Tongue (tissue), 2 donors: ENCODE data around the gene MMEL1. TPM values are rescaled to one million over a fixed set of nuclear protein-coding genes. Genes with fewer than 3 reads are reported as not detected.
"Not testable (repeated sequence)": the region's sequence is repeated elsewhere in the genome, so short reads cannot be mapped to it uniquely, and the experiment has no call there.

Source experiments
- DNase-seq: peaks from one replicate; pipeline ENCODE4 v3.0.0-alpha.2; 2015
- total RNA-seq: library from RNA; depleted of rRNA; stranded (reverse); fragments of >200 nt; gene quantifications from one replicate; pipeline ENCODE4 v1.2.3, GENCODE V29; 2014

MMEL1 gene, protein sequence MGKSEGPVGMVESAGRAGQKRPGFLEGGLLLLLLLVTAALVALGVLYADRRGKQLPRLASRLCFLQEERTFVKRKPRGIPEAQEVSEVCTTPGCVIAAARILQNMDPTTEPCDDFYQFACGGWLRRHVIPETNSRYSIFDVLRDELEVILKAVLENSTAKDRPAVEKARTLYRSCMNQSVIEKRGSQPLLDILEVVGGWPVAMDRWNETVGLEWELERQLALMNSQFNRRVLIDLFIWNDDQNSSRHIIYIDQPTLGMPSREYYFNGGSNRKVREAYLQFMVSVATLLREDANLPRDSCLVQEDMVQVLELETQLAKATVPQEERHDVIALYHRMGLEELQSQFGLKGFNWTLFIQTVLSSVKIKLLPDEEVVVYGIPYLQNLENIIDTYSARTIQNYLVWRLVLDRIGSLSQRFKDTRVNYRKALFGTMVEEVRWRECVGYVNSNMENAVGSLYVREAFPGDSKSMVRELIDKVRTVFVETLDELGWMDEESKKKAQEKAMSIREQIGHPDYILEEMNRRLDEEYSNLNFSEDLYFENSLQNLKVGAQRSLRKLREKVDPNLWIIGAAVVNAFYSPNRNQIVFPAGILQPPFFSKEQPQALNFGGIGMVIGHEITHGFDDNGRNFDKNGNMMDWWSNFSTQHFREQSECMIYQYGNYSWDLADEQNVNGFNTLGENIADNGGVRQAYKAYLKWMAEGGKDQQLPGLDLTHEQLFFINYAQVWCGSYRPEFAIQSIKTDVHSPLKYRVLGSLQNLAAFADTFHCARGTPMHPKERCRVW
- total RNA-seq = not detected

DNA sequence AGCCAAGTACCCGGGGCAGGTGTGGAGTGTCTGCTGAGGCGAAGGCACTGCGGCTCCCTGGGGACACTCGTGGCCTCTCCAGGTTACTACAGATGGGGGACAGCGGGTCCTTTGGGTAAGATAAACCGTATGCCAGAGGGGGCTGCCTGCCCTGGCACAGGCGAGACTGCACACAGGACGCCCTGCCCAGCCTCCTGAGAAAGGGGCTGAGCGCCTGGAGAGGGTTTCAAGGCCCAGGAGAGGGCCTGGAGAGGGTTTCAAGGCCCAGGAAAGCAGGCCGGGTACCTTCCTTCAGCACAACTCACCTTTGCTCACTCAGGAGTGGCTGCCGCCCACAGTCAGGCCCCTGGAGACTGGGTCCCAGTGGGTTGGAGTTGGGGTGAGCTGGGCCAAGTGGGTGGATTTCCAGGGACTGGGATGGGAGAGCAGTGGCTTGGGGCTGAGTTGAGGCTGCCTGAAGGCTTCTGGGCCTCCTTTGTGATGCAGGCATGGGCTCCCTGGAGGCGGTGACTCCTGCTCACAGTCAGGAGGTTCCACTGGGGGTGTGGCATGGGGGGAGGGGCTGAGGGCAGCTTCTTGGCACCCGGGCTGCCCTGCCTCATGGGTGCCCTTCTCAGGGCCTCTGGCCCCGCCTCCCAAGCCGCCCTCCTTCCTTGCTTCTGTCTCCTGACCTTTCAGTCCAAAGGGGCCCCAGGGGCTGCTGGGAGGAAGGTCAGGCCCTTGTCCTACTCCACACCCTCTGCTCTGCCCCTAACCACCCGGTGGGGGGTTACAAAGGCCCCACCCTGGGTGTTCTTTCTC lies at the start of gene MMEL1:
Gene MMEL1 (minus strand): TSS at position 456 of the 801 bp plus-strand sequence. CDS start 3,532 bp downstream, outside the sequence.
- no peak for DNase-seq

DNA sequence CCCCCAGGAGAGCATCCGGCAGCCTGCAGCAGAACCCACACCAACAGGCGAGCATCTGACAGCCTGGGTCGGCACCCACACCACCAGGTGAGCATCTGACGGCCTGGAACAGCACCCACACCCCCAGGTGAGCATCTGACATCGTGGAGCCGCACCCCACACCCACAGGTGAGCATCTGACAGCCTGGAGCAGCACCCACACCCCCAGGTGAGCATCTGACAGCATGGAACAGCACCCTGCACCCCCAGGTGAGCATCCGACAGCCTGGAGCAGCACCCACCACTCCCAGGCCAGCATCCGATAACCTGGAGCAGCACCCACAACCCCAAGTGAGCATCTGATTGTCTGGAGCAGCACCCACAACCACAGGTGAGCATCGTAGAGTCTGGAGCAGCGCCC lies 43.9 kb upstream of the MMEL1 start:
- not testable (repeated sequence) for DNase-seq

DNA sequence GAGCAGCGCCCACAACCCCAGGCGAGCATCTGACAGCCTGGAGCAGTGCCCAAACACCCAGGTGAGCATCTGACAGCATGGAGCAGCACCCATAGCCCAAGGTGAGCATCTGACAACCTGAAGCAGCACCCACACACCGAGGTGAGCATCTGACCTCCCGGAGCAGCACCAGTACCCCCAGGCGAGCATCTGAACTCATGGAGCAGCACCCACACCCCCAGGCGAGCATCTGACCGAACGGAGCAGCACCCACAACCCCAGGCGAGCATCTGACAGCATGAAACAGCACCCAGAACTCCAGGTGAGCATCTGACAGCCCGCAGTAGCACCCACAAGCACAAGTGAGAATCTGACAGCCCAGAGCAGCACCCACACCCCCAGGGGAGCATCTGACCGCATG lies 38.8 kb upstream of the MMEL1 start:
- DNase-seq = not testable (repeated sequence)

DNA sequence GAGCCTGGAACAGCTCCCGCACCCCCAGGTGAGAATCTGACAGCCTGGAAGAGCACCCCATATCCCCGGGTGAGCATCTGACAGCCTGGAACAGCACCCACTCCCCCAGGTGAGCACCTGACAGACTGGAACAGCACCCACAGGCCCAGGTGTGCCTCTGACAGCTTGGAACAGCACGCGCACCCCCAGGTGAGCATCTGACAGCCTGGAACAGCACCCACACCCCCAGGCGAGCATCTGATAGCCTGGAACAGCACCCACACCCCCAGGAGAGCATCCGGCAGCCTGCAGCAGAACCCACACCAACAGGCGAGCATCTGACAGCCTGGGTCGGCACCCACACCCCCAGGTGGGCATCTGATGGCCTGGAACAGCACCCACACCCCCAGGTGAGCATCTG lies 27.0 kb upstream of the MMEL1 start:
- not testable (repeated sequence) for DNase-seq

DNA sequence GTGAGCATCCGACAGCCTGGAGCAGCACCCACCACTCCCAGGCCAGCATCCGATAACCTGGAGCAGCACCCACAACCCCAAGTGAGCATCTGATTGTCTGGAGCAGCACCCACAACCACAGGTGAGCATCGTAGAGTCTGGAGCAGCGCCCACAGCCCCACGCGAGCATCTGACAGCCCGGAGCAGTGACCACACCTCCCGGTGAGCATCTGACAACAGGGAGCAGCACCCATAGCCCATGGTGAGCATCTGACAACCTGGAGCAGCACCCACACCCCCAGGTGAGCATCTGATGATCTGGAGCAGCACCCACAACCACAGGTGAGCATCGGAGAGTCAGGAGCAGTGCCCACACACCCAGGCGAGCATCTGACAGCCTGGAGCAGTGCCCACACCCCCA lies 25.1 kb upstream of the MMEL1 start:
- not testable (repeated sequence) for DNase-seq

DNA sequence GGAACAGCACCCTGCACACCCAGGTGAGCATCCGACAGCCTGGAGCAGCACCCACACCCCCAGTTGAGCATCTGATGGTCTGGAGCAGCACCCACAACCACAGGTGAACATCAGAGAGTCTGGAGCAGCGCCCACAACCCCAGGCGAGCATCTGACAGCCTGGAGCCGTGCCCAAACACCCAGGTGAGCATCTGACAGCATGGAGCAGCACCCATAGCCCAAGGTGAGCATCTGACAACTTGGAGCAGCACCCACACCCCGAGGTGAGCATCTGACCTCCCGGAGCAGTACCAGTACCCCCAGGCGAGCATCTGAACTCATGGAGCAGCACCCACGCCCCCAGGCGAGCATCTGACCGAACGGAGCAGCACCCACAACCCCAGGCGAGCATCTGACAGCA lies 24.3 kb upstream of the MMEL1 start:
- DNase-seq = not testable (repeated sequence)

DNA sequence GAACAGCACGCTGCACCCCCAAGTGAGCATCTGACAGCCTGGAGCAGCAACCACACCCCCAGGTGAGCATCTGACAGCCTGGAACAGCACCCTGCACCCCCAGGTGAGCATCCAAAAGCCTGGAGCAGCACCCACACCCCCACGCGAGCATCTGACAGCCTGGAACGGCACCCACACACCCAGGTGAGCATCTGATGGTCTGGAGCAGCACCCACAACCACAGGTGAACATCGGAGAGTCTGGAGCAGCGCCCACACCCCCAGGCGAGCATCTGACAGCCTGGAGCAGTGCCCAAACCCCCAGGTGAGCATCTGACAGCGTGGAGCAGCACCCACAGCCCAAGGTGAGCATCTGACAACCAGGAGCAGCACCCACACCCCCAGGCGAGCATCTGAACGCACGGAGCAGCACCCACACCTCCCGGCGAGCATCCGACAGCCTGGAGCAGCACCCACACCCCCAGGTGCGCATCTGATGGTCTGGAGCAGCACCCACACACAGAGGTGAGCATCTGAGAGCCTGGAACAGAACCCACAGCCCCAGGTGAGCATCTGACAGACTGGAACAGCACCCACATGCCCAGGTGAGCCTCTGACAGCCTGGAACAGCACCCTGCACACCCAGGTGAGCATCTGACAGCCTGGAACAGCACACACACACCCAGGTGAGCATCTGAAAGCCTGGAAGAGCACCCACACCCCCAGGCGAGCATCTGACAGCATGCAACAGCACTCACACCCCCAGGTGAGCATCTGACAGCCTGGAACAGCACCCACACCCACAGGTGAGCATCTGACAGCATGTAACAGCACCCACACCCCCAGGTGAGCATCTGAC lies 23.0 kb upstream of the MMEL1 start:
- DNase-seq = not testable (repeated sequence)

DNA sequence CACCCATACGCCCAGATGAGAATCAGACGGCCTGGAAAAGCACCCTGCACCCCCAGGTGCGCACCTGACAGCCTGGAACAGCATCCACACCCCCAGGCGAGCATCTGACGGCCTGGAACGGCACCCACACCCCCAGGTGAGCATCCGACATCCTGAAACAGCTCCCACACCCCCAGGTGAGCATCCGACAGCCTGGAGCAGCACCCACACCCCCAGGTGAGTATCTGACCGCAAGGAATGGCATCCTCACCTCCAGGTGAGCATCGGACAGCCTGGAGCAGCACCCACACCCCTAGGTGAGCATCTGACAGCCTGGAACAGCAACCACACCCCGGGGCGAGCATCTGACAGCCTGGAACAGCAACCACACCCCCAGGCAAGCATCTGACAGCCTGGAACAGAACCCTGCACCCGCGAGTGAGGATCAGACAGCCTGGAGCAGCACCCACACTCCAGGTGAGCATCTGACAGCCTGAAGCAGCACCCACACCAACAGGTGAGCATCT lies 21.7 kb upstream of the MMEL1 start:
- not testable (repeated sequence) for DNase-seq

DNA sequence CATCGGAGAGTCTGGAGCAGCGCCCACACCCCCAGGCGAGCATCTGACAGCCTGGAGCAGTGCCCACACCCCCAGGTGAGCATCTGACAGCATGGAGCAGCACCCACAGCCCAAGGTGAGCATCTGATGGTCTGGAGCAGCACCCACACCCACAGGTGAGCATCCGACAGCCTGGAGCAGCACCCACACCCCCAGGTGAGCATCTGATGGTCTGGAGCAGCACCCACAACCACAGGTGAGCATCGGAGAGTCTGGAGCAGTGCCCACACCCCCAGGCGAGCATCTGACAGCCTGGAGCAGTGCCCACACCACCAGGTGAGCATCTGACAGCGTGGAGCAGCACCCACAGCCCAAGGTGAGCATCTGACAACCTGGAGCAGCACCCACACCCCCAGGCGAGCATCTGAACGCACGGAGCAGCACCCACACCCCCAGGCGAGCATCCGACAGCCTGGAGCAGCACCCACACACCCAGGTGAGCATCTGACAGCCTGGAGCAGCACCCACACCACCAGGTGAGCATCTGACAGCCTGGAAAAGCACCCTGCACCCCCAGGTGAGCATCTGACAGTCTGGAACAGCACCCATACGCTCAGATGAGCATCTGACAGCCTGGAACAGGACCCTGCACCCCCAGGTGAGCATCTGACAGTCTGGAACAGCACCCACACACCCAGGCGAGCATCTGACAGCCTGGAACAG lies 21.1 kb upstream of the MMEL1 start:
- not testable (repeated sequence) for DNase-seq

DNA sequence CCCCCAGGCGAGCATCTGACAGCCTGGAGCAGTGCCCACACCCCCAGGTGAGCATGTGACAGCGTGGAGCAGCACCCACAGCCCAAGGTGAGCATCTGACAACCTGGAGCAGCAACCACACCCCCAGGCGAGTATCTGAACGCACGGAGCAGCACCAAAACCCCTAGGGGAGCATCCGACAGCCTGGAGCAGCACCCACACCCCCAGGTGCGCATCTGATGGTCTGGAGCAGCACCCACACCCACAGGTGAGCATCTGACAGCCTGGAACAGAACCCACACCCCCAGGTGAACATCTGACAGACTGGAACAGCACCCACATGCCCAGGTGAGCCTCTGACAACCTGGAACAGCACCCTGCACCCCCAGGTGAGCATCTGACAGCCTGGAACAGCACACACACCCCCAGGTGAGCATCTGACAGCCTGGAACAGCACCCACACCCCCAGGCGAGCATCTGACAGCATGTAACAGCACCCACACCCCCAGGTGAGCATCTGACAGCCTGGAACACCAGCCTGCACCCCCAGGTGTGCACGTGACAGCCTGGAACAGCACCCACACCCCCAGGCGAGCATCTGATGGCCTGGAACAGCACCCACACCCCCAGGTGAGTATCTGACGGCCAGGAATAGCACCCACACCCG lies 20.2 kb upstream of the MMEL1 start:
- DNase-seq = not testable (repeated sequence)

DNA sequence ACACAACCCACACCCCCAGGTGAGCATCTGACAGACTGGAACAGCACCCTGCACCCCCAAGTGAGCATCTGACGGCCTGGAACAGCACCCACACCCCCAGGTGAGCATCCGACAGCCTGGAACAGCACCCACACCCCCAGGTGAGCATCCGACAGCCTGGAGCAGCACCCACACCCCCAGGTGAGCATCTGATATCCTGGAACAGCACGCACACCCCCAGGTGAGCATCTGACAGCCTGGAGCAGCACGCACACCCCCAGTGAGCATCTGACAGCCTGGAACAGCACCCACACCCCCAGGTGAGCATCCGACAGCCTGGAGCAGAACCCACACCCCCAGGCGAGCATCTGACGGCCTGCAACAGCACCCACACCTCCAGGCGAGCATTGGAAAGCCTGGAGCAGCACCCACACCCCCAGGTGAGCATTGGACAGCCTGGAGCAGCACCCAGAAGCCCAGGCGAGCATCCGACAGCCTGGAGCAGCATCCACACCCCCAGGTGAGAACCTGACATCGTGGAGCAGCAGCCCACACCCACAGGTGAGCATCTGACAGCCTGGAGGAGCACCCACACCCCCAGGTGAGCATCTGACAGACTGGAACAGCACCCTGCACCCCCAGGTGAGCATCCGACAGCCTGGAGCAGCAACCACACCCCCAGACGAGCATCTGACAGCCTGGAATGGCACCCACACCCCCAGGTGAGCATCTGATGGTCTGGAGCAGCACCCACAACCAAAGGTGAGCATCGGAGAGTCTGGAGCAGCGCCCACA lies 19.5 kb upstream of the MMEL1 start:
- not testable (repeated sequence) for DNase-seq

DNA sequence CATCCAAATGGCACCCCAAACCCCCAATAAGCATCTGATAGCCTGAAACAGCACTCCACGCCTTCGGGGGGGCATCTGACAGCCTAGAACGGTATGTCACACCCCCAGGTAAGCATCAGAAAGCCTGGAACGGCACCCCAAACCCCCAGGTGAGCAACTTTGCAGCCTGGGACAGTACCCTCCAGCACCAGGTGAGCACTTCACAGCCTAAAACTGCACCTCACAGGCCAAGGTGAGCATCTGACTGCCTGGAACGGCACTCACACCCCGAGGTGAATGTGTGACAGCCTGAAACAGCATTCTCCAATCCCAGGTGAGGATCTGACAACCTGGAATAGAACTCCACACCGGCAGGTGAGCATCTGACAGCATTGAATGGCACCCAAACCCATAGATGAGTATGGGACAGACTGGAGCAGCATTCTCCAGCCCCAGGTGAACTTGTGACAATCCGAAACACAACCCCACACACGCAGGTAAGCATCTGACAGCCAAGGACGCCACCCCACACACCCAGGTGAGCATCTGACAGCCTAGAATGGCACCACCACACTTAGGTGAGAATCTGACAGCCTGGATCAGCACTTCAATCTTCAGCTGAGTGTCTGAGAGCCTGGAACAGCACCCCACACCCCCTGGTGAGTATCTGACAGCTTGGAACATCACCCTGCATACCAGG lies 18.3 kb upstream of the MMEL1 start:
- DNase-seq = no peak

DNA sequence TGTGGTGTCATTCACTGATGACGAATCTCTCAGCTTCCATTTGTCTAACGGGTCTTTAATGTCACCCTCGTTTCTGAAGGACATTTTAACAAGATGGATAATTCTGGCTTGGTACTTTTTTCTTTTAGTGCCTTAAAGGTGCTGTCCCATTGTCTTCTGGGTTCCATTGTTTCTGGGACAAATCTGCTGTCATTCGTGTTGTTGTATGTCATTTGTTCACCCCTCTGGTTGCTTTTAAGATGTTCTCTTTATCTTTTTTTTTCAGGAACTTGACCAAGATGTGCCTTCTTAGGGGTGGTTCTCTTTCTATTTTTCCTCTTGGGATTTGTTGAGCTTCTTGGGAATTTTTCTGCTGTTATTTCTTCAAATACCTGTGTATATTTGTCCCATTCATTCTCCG lies 14.0 kb upstream of the MMEL1 start:
- DNase-seq = no peak

DNA sequence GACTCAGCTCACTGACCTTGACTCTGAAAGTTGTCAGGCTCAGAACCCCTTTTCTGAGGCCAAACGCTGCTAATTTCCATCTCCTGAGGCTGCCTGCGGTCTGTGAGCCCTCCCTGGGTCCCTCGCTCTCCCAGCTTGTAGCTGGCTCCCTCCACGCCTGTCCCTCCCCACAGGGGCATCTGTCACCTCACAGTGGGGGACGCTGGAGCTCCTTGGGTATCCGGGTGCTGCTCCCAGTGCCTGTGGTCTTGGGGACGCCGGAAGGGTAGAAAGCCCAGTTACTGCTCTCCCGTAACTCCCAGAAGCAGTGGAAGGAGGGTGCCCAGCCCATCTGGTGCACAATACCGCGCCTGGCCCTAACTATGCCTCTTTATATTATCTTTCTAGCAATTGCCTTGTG lies 13.0 kb upstream of the MMEL1 start:
- no peak for DNase-seq

DNA sequence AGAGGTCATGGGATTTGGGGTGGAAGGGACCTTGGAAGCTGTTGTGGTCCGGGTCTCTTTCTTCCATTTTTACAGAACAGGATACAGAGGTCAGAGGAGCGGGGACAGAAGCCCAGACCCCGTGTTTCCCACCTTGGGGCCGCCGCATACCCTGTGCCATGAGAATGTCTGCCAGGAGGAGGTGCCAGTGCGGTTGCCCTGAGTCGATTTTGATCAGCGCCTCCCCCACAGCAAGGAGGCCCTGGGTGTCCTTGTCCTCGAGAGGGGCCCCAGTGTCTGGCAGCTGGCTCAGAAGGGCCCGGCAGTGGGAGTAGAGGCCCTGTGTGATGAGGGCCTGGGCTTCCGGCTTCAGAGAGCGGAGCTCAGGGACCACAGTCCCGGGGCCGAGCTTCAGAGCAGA lies 12.3 kb upstream of the MMEL1 start:
- no peak for DNase-seq

DNA sequence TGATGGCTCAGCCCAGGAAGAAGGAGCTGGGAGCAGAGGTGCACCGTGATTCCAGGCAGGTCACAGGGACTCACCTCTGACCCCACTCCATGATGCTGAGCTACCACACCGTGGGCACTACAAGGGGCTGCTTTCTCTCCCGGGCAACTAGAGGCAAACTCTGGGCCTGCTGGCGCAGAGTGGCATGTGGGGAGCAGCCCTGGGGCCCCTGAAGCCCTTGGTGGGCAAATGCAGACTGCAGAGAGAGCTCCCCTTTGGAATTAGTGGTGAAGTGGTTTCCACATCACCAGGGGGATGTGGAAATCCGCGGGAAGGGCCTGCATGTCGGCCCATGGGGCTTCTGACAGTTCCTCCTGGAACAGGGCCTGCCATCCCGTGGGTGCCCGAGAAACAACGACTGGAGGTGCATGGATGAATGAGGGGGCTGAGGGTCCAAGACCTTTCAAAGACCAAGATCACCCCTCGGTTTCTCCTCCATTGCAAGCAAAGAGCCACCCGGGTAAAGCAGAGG lies 11.8 kb upstream of the MMEL1 start:
- DNase-seq = no peak

DNA sequence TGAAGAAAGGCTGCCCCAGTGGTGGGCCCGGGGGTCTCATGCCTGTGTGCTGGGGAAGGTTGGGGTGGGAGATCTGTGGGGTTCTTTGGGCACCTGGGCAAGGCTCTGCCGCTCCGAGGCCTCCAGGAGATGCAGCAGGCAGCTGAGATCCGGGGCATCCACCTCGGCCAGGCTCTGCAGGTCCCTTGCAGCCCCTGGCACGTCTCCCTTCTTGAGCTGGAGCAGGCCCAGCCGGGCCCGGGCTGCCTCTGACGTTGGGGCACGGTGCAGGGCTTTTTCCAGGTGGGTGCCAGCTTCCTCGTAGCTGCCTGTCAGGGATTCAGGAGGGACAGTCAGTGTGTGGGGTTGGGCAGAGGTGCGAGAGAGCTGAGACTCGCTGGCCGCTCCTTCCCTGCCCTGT lies 11.4 kb upstream of the MMEL1 start:
- DNase-seq = no peak

DNA sequence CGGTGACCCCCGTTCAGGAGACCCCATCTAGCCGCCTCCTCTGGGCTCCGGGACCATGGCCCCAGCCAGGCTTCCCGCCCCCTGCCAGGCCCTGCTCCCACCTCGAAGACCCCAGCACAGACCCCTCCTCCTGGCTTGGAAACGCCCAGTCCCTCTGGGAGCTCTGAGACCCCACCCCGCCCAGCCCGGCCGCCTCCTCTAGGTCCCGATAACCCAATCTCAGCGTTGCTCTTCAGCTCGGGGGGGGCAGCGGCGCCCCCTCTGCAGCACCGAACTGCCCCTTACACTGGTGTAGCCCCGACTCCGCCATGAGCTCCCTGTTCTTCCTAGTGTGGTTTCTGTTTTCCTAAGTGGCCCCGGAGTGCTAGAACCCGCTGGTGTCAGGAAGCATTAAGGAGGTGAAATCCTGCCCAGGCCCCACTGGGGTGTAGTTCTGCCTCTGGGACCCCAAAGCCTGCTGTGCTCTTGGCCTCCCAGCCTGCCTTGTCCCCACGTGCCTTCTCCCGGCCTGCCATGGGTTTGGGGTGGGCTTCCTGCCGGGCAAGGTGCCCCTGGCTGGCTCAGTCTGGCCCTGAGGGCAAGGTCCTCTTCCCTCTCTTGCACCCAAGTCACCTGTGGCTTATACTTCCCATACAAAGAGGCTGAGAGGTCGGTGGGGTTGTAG lies 10.7 kb upstream of the MMEL1 start:
- DNase-seq = no peak
